Measurements from ENCODE around the gene GNAZ.

Gene GNAZ

GRCh38 chr22:23123804-23124254 is 53.5 kb downstream of the GNAZ start:
- no peak for DNase-seq (ENCODE audit: low spot score)
- Histone ChIP-seq H3K27ac (no peak overlapping the region), H3K4me3 (no peak overlapping the region)
- no peak for TF ChIP-seq CTCF (IDR thresholded peaks at IDR 0.05)

GRCh38 chr22:23124611-23125511 is 54.5 kb downstream of the GNAZ start:
- Histone ChIP-seq H3K4me3 (no peak overlapping the region), H3K27ac (no peak overlapping the region)
- DNase-seq (ENCODE audit: low spot score), result no peak
- no peak for TF ChIP-seq CTCF (IDR thresholded peaks at IDR 0.05)

- H3K27ac ChIP-seq, result no peak overlapping the region
- H3K4me3 ChIP-seq, result no peak overlapping the region
- DNase-seq (ENCODE audit: low spot score), result no peak
- no peak for TF ChIP-seq CTCF (IDR thresholded peaks at IDR 0.05)
Observed at GRCh38 chr22:23125512-23126103, 55.3 kb downstream of the GNAZ start.

GRCh38 chr22:23126165-23127054 is 56.1 kb downstream of the GNAZ start:
- no peak for DNase-seq (ENCODE audit: low spot score)
- TF ChIP-seq CTCF (IDR thresholded peaks at IDR 0.05), result no peak
- no peak overlapping the region for H3K27ac ChIP-seq
- H3K4me3 ChIP-seq, result no peak overlapping the region

- no peak for DNase-seq (ENCODE audit: low spot score)
- Histone ChIP-seq H3K27ac (no peak overlapping the region), H3K4me3 (no peak overlapping the region)
- no peak for TF ChIP-seq CTCF (IDR thresholded peaks at IDR 0.05)
Observed at GRCh38 chr22:23127055-23127756, 56.9 kb downstream of the GNAZ start.

- TF ChIP-seq CTCF (IDR thresholded peaks at IDR 0.05), result no peak
Observed at GRCh38 chr22:23127788-23128187, 57.5 kb downstream of the GNAZ start.

More at GRCh38 chr22:23127788-23128187, 57.5 kb downstream of the GNAZ start:
- DNase-seq (ENCODE audit: low spot score), result no peak
- no peak overlapping the region for H3K27ac ChIP-seq
- no peak overlapping the region for H3K4me3 ChIP-seq

Data from coronary artery (tissue), 2 donors.